Activated T-helper 1 cell treated with Interleukin-2 at 50 U/mL for 16 hours (primary cell): ENCODE measurements around the gene TMEM170B.

ENCODE experiments used
- DNase-seq: peaks from one replicate; pipeline ENCODE4 v3.0.0-alpha.2; 2020; ENCODE audit warnings: low read depth

The TMEM170B gene

DNA sequence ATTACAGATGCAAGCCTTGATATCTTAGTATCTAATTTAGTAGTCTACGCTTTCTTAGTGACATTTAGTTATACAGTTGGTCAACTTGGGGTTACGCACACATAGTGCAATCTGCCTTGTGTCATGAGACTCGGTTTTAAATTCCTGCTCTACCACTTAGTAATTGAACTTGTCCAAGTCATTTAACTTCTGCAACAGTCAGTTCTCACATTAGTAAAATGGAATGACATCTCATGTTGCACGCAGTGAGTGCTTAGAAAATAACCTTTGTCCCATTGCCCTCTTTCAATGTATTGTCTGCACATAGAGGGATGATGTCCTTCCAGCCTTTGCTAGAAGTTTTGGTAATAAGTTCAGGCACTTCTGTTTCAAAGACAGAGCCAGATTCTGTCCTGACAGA is 48.6 kb downstream of the TMEM170B start:
- no peak for DNase-seq

DNA sequence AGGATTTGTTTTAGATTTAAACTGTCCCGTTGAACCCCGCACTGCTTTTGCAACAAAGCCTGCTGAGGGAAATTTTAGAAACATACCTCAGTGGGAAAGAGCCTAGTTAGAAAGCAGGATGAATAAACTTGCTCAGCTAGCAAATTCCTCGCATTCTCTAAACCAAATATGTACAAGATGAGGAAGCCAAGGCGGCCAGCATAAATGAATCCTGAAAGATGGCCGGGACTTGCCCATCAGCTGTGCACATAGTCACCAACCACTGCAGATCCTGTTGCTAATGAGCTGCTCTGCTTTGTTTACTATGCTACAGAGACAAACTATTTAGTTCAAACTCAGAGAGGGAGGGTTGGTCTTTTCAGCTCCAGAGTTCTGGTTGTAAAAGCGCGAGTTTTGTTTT is 49.0 kb downstream of the TMEM170B start:
- no peak for DNase-seq

DNA sequence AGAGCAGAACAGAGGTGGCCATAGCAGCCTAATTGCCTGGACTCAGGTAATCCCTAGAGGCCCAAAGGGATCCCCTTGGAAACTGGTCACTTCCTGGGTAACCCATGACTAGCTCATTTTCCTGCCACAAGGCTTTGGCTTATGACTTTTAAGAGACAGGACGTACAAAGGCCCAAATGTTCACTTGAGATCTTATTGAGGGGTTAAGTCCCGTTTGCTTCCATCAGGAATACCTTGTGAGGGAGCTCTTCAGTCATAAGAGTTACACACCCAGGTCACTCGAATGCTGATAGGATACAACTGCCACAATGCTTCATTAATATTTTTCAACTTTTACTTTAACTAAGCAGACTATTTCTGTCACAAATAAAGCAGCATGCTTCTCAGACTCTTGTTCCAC is 51.7 kb downstream of the TMEM170B start:
- DNase-seq: no peak

DNA sequence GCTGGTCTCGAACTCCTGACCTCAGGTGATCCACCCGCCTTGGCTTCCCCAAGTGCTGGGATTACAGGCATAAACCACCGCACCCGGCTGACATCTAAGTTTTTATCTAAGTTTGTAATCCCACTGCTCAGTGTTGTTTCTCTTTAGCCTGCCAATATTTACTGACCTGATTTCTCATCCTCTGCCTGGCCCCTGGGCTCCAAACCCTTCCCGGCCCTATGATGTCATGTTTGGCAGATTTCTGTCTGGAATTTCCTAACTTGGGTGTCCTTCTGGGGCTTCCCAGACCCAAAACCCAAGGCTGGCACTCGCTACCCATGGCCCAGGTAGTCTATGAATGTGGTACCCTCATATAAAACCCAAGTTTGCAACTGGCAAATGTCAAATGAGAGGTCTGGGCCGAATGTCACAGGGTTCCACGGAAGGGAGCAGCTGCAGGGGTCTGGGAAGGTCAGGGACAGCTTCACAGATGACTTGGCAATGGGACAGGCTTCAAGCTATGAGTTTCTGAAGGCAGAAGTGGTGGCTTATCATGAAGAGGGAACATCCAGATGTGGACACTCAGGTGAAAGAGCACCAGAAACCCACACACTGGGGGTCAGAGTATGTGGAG is 54.9 kb downstream of the TMEM170B start:
- DNase-seq: no peak

DNA sequence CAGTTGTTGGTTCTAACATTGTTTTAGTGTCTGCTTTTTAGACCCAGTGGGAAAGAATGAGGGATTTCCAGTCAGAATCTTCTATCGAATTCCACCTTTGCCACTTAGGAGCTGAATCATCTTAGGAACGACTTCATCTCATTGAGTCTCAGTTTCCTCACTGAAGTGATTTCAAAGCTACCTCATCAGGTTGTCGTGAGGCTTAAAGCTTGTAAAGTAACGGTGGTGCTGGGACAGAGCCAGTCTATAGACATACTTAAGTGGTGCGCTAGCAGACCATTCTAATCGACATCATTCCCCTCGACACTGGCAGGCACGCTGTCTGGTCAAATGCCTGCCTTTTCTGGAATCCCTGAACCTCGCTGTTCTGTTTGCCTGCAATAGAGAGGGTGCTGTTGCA is 55.5 kb downstream of the TMEM170B start:
- no peak for DNase-seq

DNA sequence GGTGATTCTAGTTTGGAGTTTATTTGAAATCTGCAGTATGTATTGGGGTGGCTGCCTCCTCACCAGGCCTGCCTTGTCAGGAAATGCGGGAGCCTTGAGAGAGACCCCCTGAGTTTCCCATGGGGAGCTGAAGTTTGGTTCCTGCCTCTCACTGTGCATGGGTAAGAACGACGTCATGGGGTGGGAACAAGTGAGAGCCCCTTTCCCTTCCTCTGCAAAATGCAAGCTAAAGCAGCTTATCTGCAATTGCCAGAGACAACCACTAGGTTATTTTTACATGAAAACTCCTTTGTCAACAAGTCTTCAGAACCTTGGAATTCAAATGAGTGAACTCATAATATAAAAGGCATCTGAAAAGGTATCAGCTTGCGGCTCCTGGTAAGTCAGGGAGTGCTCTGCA is 58.4 kb downstream of the TMEM170B start:
- DNase-seq: no peak

DNA sequence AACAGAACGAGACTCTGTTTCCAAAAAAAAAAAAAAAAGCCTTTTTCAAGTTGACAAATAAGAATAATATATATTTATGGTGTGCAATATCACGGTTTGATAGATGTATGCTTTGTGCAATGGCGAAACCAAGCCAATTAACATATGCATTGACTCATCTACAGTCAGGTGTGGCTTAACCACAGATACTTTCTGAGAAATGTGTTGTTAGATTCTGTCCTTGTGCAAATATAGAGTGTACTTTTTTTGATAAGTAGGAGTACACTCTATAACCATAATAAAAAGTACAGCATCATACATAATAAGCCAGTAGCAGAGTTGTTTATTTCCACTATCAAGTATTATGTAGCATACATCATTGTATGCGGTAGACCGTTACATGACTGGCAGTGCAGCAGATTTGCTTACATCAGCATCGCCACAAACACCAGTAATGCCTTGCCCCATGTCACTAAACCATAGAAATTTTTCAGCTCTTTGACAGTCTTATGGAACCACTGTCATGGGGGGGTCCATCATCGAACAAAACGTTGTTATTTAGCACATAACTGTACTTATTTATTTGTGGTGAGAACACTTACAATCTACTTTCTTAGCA is 59.2 kb downstream of the TMEM170B start:
- no peak for DNase-seq

DNA sequence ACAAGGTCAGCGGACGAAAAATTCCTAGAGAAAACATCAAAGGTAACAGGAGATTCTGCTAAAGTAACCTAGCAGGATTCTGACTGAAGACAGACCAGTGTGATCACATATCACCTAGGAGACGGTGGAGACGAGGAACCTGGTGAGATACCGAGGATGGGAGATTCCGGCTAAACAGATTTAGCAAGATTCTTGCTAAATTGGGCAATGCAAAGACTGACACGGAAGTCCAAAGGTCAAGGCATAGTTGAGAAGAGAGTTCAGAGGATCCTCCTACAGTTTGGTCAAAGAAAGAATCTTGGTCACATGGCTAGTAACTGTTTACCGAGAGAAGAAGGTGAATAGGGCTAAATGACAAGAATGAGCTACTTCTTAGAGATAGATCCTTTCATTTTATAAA is 61.1 kb downstream of the TMEM170B start:
- DNase-seq: no peak

DNA sequence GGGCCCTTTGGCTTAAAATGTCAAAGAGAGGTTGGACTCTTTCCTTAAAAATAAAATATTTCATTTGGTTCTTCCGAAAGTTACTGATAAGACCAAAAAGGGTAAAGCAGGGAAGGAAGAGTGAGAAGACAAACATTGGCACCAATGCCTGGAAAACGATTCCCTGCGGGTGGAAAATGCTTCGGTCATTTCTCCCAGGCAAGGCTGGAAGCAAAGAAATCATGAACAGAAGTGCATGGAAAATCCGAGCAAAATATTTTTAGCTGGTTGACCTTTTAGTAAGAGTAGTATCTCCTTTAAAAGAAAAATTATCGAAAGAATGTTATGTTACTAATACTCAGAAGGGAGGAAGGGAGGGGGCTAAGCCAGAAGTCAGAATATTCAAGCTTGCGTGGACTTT is 62.7 kb downstream of the TMEM170B start:
- DNase-seq: no peak

DNA sequence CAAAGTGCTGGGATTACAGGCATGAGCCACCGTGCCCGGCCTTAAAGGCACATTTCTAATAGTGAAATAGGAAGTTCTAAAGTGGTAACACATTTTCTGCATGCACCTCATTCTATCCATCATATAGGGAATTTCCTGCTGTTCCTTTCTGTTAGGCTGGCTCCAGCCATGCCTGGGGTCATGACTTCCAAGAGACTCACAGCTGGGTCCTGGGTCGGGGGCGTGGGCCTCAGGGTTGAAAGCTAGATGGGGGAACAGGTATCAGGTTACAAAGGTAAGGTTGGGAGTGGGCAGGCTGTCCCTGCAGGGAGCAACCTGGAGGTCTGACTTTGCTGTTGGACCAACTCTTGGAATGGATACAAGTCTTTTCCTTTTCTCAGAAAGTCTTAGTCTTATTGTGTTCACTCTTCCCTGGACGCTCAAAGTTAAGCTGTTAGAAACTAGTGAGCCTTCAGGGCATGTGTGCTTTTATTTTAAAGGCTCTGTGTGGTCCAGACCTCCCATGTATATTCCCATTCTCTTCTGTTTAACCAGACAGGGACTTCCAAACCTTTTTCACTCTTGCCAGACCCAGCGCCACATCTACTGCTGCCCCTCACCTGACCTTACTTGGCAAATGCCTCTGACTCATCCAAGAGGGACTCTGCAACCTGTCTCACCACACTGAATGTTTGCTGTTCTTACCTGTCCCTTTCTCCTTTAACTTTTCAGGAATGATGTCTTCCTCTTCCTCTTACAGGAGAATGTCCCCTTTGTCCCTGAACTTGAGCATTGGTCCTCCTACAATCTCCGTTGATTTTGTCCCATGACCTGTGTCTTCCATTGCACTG is 64.4 kb downstream of the TMEM170B start:
- DNase-seq: no peak

DNA sequence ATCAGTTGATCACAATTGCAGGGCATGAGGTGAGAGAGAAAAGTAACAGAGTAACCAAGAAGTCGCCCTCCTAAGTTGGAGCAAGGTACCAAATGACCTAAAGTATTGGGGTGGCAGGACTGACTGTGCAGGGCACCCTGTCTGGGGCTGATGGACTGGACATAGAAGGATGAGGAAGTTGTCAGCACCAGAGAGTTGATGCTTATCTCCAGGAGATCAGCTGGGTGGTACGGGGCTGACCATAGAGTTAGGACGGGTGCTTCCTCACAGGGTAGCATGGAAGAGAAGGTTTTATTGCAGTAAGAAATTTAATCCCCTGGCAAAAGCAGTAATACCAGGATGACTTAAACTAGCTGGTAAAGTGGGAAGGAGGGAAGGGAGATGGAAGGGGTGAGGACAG is 66.7 kb downstream of the TMEM170B start:
- no peak for DNase-seq

DNA sequence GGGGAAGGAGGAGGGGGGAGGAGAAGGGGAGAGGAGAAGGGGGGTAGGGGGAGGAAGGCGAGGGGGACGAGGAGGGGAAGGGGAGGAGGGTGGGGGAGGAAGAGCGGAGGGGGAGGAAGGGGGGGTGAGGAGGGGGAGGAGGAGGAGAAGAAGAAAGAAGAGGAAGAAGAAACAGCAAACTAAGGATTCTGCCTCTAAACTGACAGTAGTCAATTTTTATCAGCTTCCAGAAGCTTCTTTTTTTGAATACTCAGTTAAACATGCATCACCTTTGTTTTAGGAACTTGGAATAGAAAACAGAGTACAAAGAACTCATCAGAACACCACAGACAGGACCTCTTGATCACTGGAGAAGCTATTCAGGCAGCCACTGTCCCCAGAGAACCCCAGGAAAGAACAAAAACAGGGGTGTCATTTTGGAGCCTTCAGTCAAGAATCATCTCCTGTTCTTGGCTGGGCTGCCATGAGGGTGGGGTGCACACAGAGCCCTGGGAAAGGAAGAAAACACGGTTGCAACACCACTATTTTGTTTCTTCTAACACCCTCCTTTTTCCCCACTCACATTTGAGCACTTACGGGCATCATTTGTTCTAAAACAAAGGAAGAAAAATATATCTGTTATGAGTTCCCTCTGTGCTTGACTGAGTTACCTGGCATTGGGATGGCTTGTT is 67.4 kb downstream of the TMEM170B start:
- no peak for DNase-seq

DNA sequence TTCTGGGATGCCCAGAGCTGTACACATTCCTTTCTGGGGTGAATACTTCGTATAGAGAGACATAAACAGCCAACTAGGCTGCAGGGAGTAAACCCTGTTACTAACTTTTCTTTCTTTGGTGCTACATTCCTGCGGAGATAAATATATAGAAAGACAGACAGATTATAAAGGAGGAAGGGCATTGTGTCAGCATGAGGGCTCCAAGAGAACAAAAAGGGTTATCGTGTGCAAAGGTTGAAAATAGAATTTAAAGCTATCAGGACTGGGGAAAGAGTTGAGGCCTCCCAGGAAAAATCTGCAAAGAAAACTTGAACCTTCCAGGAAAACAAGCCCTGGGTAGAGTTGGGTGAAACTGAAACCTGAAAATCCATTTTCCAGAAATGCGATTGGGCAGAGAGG is 68.0 kb downstream of the TMEM170B start:
- DNase-seq: no peak

DNA sequence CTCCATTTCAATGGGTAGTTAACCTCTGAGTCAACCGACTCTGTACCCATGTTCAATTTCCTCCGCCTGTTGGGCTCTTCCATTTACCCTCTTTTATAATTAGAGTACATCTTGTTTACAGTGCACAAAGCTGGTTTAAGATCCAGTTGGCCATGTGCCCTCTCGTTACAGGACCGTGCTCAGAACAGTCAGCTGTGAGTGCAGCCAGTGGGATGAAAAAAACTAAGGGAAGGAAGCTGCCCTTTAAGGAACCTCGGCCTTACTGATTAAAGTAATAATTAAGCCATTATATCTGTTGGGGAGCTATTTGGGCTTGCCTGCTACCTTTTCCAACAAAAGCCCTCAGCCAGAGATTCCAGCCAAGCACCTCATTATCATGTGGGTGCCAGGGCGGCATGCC is 68.8 kb downstream of the TMEM170B start:
- no peak for DNase-seq

DNA sequence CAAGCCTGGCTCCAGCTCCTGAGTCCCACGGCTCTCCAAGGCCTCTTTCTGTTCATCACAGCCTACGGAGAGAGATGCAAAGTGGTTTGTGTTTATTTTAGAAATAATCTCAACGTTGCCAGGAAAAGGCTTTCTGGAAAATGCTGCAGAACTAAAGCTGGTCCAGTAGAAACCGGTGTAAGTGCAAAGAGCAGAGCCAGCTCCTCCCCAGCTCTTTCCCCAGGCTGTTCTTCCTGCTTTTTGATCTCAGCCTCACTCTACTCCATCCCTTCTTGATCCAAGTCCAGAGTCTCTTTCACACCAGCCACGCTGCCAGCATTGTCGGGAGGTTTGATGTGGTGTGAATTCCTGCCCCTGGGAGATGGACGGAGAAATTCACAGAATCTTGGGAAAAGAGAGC is 69.8 kb downstream of the TMEM170B start:
- DNase-seq: no peak

DNA sequence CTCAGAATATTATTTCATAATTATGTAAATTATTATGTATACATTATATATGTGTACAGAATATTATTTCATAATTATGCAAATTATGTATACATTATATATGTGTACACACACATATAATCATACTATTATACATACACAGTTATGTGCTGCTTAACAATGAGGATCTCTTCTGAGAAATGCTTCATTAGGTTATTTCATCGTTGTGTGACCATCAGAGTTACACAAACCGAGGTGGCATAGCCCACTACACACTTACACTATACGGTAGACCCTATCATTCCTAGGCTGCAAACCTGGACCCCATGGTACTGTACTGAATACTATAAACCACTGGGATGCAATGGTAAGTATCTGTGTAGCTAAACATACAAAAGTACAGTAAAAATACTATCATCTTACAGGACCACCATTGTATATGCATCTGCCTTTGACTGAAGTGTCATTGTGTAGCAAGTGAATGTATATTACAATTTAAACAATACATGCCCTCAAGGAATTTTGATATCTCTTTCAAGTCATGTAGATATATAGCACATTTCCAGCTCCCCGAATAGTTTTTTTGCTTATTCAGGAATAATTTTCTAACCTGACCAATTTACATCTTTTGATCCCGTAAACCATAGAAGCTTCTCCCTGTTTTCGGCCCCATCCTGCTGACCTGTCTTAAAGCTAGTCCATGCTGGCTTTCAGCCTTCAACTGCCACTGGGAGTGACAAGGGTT is 71.2 kb downstream of the TMEM170B start:
- no peak for DNase-seq

DNA sequence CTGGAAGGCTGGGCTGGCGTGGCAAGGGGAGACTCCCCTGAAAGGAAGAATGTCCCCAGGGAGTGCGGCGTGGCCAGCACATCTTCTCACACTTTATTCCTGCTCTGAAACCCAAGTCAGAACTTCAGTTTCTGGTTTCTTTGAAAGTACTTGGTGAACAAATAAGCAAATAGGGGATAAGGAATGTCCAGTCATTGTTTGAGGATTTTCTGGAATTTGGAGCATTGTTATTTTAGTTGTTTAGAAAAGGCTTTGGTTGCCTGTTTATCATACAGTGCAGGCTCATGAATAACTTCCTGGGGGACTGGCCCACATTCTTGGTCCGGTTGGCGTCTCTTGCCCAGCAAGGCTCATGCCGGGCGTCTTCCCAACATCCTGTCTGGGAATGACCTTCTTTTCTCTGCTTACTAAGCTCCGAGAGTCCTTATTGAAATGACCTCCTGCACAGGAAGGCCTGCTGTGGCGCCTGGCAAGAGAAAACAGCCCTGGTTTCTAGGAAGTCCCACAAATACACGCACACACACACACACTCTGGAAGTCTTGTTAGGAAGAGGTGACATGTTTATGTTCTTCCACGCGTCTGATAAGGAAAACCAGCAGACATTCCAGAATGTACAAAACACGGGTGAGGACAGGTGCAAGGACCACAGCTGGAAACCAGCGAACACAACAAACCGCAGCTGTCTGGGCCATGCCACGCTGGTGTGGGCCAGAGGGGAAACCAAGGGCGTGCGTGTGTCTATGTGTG is 71.9 kb downstream of the TMEM170B start:
- no peak for DNase-seq

DNA sequence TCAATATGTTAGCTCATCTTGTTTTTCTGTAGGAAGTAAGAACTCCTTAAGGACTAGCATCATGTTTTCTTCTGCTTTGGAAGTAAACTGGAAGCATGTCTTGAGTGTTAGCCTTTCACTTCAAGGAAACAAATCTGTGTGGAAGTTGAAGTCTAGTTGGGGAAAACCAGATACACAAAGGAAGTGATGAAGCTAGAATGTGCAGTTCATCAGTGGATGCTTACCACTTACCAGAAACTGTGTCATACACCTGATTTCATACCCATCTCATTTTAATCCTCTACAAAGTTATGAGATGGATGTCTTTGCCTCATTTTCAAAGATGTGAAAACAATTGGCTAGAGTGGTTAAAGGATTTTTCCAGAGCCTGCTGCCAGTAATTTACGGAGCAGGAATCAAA is 75.8 kb downstream of the TMEM170B start:
- DNase-seq: no peak

DNA sequence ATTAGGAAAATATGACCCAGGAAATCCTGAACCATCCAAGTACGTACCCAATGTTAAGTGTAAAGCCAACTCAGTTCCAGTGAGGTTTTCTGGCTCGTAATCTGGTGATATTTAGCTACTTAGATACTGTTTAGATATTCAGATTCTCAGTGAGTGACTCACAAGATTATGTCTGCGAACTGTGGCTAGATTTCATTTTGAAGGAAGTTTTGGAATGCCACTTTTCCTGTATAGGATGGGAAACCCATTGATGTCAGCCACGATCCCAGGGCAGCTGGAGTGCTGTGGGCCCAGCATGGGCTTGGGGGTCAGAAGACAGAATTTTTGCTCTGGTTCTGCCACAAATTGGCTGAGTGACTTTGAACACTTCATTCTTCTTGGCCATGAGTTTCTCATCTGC is 76.3 kb downstream of the TMEM170B start:
- no peak for DNase-seq

DNA sequence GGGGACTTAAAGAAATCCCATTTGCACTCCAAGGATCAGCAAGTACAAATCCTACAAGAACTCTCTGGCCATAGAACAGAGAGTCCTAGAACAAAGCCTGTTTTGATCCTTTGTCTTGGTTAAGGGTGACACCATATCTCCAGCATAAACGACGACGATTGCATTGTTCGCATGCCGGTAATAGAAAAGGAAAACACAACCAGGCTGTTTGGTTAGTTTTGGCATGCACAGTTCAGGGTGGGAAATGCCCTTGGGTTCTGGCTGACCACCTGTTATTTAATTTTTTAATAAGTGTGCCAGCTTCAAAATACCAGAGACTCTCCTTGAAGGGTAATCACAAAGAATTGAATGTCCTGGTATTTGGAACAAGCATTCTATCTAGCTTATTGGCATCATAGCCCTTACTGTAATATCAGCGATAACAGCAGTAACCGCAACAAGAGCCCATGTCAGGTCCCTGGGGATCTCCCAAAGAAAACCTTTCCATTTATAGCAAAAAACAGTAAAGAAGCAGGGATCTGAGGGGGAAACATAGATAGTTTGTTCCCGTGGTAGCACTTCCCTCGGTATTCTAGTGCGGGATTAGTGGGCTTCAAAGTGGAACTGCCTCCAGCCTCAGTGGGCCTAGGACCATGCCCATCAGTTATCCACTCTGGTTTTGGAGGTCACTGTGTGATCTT is 77.1 kb downstream of the TMEM170B start:
- no peak for DNase-seq

DNA sequence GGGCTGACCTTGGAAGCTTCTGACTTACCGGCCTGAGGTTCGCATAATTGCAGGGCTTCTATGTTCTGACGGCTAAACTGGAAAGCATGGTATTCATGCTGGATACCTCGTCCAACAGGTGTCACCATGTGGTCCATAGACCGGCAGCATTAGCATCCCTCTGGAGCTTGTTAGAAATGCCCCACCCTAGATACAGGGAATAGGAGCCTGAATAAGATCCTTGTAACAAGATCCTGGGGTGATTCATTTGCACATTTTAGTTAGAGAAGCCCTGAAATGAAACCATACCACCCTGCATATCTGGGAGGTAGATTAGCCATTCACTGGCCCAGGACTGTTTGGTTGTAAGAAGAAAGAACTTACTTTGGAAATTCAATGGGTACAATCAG is 77.7 kb downstream of the TMEM170B start:
- no peak for DNase-seq
